ENCODE measurements around the gene ASXL3.

The ASXL3 gene

DNA sequence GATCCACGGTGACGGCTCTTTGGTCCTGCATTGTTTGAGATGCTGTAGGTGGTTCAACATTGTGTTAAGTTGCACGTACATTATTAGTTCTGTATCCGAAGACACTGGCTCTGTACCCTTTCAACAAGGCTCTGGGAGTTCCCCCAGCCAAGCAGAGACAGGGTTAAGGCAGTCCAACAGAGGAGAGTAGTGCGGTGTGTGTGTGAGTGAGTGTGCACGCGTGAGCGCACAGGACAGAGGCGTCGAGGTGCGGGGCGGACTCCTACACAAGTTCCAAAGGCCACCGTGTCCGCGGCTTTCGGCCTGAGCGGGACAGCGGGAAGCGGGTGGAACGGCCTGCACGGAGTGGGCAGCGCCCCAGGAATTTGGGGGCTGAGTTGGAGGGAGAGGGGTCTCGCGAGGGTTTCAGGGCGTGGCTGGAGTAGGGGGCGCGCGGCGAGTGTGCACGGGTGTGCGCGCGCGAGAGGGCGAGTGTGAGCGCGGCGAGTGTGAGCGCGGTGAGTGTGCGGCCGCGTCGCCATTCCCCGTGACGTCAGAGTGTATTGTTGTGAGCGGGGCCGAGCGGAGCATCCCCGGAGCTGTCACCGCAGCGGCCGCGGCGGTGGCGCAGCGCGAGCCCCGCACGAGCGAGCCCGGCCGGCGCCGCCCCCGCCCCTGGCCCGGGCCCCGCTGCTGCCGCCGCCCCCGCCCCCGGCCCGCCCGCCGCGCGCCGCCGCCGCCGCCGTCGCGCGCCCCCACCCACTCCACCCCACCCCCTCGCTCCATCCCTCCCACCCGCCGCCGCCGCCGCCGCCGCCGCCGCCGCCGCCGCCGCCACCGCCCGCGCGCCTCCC lies at the start of gene ASXL3:
Gene ASXL3 (plus strand): TSS at position 535 of the 833 bp plus-strand sequence. CDS start 413 bp downstream, outside the sequence.
- DNase-seq (ENCODE audit: low spot score): peak; percentile 42

- DNase-seq (ENCODE audit: low spot score): no peak
These were observed 45.0 kb upstream of the ASXL3 start for GRCh38 chr18:33532978-33533377.

GRCh38 chr18:33536904-33537303 lies 41.1 kb upstream of the ASXL3 start:
- DNase-seq (ENCODE audit: low spot score): no peak

- DNase-seq (ENCODE audit: low spot score): no peak
These were observed 39.5 kb upstream of the ASXL3 start for GRCh38 chr18:33538418-33539042.

DNA sequence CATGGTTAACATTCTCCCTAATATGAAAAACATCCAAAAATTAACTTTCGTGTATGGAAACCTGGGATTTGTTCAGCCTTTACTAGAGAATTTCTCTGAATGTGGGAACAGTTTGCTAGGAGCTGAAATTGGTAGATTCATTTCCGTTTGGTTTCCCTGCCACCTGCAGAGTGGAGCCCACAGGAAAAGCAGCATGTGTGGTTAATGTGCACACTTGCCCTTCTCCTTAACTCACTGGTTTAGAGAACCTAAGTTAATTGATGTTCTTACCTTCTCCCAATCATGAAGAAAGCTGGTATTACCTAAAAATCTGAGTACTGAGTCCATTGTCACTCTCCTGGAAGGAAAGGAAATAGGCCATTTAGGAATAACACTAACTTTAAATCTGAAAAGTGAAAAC lies 37.6 kb upstream of the ASXL3 start:
- DNase-seq (ENCODE audit: low spot score): no peak

DNA sequence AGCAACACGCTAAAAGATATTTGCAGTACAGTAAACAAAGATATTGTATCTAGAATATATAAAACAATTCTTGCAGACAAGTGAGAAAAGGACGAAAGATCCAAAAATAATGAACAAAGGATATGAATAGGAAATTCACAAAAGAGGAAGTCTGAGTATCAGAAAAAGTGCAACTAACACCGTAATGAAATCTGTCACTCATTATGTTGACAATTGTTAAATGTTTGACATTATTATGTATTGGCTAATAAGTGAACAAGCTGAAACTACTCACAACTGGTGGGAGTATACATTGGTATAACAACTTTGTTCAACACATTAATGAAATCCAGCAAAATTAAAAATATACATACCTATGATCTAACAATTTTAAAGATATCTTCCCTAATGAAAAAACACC lies 36.7 kb upstream of the ASXL3 start:
- no peak for DNase-seq (ENCODE audit: low spot score)

DNA sequence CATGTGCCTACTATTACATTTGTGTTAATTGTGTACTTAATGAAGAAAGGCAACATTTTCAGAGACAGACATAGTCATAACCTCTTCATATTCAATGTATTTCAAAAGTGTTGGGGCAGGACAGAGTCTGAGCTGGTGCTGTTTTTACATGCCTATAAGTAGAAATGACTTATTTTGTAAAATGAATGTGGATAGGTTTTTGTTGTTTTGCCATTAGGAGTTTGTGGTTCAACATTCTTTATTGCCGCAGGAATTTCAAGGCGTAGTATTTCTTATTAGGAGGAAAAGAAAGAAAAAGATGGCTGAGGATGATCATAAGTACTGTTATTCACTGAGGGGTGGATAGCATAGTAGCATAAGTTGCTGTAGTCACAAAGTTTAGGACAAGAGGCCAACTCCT lies 21.2 kb upstream of the ASXL3 start:
- DNase-seq (ENCODE audit: low spot score): no peak

GRCh38 chr18:33557706-33558105 lies 20.3 kb upstream of the ASXL3 start:
- no peak for DNase-seq (ENCODE audit: low spot score)

- no peak for DNase-seq (ENCODE audit: low spot score)
These were observed 19.5 kb upstream of the ASXL3 start for GRCh38 chr18:33558529-33558928.

DNA sequence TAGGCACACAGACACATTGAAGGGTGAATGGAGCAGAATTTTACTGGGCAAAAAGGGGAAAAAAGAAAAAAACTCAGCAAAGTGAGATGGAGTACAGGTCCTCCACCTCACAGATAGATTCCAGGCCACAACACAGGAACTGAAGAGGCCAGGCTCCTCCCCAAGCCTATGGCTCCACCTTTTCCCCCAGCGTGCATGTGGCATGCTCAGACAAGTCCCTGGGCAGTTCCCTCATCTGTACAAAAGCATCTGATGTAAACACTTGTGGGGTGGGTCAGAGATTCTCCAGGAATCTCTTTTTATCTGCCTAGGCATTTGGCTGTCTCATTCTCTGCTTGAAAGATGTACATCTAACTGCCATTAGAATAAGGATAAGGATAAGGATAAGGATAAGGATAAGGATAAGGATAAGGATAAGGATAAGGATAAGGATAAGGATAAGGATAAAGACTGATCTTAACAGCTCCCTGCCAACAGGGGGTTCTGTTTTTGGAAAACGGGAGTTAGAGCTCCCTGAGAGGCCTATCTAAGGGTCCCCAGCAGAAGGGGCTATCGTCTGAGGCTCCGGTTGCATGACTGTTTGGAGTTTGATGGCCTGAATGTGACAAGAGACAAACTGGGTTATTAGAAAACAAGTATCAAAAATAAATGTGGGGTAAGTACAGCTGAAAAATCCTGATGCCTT lies 17.2 kb upstream of the ASXL3 start:
- DNase-seq (ENCODE audit: low spot score): peak; percentile 15

DNA sequence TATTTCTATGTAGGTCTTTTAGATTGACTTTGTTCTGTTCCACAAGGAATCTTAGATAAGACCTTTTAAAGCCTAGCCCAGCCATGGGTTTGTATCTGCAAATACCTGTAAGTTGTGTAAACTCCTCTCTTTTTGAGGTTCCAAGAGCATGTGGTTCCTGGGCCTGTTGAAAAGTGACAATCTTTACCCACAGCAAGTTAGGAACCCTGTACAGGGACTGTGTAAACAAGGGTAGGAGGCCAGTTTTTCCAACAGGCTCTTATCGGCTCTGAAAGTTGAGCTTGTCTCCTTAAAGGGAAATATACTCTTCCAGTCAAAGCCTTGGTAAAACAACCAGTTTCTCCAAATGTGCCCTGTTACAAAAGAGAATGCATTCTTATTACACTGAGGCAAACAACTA lies 15.3 kb upstream of the ASXL3 start:
- no peak for DNase-seq (ENCODE audit: low spot score)

- no peak for DNase-seq (ENCODE audit: low spot score)
These were observed 10.3 kb upstream of the ASXL3 start for GRCh38 chr18:33567705-33568104.

- DNase-seq (ENCODE audit: low spot score): no peak
These were observed 5.8 kb upstream of the ASXL3 start for GRCh38 chr18:33571998-33572787.

- DNase-seq (ENCODE audit: low spot score): no peak
These were observed 4.8 kb upstream of the ASXL3 start for GRCh38 chr18:33573193-33573592.

- no peak for DNase-seq (ENCODE audit: low spot score)
These were observed 2.6 kb upstream of the ASXL3 start for GRCh38 chr18:33575451-33575850.

DNA sequence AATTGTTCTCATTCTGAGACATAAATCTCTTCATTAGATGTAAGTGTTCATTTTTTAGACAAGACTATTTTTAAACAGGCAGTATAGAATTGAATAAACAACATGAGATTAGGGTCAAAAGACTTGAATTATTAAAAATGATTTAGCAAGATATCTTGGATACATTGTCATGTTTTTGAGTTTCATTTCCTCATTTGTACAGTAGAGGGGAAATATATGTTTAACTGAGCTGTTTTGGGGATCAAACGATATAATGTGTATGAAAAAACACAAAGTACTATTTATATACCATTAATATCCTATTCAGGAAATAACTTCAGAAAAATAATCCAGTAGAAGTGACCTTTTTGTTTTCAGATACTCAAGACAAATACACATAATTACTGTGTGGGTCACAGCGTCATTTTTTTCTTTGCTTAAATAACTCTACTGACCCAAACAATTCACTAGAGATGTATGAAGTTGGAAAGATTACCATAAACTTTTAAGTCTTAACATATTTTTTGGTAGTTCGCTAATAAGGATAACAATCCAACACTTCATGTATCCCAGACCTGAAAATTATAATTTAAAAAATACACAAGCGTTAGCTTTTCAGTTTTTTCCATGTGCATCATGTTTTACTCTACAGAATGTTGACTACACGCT lies 896 bp upstream of the ASXL3 start:
- DNase-seq (ENCODE audit: low spot score): no peak

DNA sequence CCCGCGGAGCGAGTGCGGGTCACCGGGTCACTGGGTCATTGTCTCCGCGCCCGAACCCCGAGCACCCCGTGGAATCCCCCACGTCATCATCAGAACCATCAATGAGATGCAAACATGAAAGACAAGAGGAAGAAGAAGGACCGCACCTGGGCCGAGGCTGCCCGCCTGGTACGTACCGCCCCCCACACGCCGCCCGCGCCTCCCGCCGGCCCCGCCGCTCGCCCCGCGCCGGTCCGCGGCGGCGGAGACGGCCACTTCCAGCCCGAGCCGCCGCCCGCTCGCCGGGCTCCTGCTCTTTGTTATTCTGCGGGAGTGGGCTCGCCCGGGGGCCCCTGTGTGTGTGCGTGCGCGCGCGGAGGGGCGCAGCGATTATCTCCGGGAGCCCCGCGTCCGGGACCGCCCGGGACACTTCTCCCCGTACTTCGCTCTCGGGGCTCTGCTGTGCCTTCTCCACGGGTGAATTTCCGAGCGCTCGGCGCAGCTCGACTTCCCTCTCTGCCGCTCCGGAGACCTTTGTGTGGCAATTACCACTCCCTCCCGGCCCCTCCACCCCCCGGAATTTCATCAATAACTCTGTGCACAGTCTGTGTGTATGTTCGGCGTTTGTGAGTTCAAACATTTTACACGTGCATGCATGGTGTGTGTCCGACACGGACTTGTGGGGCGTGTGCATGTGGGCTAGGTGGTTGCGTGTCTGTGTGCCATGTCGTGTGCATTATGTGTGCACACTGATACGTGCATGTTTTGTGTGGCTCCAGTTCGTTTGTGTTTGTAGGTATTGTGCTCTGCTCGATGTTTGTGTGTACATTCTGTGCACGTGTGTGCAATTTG lies 714 bp downstream of the ASXL3 start:
- peak; percentile 28 for DNase-seq (ENCODE audit: low spot score)

DNA sequence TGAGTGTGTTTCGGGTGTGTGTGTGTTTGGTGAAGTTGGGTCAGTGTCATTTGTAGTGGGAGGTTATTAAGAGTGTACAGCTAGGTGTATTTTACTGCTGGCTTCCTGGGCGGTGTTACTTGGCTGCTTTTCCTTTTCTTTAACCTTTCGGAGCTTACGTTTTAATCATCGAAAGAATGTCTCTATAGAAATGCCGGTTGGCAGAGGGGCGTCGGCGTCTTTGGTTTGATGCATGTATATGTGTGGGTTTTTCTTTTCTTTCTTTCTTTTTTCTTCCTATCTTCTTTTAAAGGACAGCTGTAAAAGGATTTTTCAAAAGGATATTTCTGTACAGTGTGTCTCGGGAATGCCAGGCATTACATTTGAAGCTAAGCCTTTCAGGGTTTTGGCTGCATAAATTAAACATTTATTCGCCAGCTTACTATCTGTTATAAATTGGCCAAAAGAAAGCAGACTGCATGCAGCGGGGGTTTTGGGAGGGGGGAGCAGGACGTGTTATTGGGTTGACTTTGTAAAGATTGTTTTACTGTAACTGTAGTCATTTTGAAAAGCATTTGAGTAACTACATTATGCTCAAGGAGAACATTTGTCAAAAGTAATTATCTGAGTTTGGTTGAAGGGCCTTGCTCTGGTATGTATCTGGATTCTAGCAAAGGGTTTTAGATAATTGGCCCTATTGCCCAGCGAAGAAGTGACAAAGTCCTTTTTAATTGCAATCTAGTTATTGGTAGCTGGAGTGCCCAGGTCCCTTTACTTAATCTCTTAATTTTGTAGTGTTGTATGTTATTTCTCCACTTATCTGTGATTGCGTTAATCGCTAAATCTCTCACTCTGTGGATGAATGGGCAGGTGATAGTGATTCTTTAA lies 1.6 kb downstream of the ASXL3 start:
- DNase-seq (ENCODE audit: low spot score): no peak

DNA sequence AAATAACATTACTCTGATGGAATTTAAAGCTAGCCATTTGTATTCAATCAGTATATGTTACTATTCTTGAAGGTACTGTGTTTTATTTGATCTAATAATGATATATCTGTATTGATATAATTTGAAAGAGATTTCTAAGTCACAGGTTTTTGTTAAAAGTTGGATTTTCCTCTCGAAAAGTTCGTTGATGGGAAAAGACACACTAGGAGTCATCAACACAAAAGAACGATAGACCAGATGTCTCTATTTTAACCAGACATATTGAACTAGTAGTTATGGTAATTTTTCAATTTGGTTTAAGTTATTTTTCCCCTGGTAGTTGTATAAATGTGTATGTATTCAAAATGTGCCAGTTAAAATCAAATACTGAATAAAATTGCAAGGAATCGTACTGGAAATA lies 2.5 kb downstream of the ASXL3 start:
- DNase-seq (ENCODE audit: low spot score): no peak

DNA sequence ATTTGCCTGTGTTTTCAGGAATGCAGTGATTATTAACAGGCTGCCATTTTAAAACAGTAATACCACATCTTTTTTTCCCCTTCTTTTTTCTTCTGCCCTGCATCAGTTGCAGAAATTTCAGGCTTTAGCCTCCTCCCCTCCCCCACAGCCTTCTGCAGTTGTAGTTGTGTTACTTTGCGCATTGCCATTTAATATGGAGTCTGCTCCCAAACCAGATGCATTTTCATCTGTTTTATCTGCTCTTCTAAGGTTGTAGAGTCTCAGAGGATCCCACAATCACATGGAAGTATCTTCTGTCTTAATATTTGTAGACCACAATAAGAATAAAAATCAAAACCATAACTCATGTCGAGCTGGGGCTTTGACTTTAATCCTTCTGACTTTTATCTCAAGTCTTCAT lies 3.8 kb downstream of the ASXL3 start:
- DNase-seq (ENCODE audit: low spot score): no peak

Data from GM03348 (cell line).